ENCODE measurements around the gene SRP54.
"Not testable (repeated sequence)": the region's sequence is repeated elsewhere in the genome, so short reads cannot be mapped to it uniquely, and the experiment has no call there.

Gene SRP54

DNA sequence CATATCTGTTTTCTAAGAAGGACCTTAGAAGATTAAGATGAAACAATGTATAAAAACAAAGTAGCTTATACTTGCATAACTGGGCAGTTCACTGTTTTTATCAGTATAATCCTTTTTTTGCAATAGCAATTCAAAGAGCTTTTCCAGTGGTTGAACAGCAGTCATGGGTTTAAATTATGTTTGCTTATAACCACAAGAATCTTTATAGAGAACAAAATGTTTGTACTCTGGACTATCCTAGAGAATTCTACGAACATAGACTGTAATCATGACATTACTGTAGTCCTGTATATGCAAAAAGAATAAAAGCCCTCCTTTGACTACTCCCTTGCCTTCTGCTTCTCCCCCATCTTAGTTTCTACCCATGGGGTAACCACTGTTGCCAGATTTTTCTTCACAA lies 69.0 kb downstream of the SRP54 start:
- H3K4me3 ChIP-seq (ENCODE audit: low read depth, low read length) = no peak overlapping the region
- TF ChIP-seq, protein P1, sequence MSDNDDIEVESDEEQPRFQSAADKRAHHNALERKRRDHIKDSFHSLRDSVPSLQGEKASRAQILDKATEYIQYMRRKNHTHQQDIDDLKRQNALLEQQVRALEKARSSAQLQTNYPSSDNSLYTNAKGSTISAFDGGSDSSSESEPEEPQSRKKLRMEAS (IDR thresholded peaks at IDR 0.05; ENCODE audit: low read depth, low read length) = no peak
- TF ChIP-seq MYC (IDR thresholded peaks at IDR 0.05; ENCODE audit: low read depth, low read length) = no peak
- no peak for DNase-seq (ENCODE audit: low read depth)

DNA sequence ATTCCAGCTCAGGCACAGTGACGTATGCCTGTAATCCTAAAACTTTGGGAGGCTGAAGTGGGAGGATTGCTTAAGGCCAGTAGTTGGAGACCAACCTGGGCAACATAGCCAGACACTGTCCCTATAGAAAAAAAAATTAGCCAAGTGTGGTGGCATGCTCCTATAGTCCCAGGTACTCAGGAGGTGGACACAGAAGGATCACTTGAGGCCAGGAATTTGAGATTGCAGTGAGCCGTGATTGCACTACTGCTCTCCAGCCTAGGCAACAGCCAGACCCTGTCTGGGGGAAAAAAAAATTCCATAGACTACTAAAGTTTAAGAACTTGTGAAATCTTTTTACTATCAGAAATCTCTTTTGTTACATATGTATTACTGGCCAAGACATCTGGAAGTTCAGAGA lies 69.8 kb downstream of the SRP54 start:
- H3K4me3 ChIP-seq (ENCODE audit: low read depth, low read length) = no peak overlapping the region
- TF ChIP-seq, protein P2, sequence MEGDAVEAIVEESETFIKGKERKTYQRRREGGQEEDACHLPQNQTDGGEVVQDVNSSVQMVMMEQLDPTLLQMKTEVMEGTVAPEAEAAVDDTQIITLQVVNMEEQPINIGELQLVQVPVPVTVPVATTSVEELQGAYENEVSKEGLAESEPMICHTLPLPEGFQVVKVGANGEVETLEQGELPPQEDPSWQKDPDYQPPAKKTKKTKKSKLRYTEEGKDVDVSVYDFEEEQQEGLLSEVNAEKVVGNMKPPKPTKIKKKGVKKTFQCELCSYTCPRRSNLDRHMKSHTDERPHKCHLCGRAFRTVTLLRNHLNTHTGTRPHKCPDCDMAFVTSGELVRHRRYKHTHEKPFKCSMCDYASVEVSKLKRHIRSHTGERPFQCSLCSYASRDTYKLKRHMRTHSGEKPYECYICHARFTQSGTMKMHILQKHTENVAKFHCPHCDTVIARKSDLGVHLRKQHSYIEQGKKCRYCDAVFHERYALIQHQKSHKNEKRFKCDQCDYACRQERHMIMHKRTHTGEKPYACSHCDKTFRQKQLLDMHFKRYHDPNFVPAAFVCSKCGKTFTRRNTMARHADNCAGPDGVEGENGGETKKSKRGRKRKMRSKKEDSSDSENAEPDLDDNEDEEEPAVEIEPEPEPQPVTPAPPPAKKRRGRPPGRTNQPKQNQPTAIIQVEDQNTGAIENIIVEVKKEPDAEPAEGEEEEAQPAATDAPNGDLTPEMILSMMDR (IDR thresholded peaks at IDR 0.05; ENCODE audit: low read depth, low read length) = no peak
- no peak for TF ChIP-seq POLR2A (IDR thresholded peaks at IDR 0.05; ENCODE audit: extremely low read depth, insufficient read length)
- TF ChIP-seq, protein P1 (IDR thresholded peaks at IDR 0.05; ENCODE audit: low read depth, low read length) = no peak
- no peak for DNase-seq (ENCODE audit: low read depth)

DNA sequence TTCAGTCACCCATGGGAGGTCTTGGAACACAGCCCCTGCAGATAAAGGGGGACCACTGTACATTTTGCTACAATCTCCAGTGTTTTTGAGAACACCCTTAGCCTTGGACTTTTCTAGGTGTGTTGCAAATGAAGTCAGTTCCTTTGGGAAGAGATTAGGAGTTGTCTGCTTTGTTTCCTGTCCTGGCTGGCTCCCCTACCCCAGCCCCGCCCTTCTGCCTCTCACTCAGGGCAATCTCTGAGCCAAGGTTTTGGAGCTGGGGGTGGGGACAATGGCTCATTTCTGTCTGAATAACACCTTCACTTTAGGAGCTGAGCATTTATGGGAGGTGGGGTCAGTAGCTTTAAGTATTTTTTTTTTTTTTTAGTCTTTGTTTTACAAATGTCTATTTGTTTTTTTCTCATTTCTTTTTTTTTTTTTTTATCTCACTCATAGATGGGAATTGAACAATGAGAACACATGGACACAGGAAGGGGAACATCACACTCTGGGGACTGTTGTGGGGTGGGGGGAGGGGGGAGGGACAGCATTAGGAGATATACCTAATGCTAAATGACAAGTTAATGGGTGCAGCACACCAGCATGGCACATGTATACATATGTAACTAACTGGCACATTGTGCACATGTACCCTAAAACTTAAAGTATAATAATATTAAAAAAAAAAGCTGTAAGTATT lies 78.5 kb downstream of the SRP54 start:
- not testable (repeated sequence) for DNase-seq (ENCODE audit: low read depth); H3K4me3 ChIP-seq (ENCODE audit: low read depth, low read length)

DNA sequence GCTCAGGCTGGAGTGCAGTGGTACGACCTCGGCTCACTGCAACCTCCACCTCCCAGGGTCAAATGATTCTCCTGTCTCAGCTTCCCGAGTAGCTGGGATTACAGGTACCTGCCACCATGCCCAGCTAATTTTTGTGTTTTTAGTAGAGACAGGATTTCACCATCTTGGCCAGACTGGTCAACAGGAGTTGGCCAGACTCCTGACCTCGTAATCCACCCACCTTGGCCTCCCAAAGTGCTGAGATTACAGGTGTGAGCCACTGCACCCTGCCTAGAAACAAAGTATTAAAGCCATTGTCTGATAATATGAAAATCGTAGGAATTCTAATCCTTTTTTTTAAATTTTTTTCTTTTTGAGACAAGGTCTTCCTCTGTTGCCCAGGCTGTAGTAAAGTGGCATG lies 82.9 kb downstream of the SRP54 start:
- DNase-seq (ENCODE audit: low read depth) = not testable (repeated sequence)

DNA sequence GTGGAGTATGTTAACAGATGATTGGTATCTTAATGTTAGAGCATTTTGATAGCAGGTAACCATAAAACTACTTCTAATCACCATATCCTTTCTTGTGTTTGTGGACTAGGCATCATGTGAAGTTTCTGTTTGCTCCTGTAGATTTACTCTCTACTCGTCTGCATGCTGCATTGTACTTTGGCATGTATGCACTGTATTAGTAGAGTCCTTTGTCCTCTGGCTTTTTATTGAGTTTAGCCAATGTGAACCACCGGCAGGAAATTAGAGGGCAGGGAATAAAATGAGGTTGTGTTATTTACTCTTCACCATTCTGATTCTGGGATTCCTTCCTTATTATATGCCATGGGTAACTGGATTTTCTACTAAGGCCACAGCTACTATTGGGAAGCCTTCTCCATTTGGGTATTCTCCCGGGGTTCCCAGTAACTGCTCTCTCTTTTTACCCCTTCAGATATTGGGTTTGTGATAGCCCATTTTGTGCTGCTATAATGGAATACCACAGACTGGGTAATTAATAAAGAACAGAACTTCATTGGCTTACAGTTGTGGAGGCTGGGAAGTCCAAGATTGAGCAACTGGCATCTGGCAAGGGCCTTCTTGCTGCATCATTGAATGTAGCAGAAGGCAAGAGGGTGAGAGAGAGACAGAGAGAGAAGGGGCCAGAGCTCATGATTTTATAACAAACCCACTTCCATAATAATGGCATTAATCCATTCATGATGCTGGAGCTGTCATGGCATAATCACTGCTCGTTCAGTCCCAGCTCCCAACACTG lies 85.6 kb downstream of the SRP54 start:
- TF ChIP-seq, protein P2 (IDR thresholded peaks at IDR 0.05; ENCODE audit: low read depth, low read length) = no peak
- TF ChIP-seq, protein P1 (IDR thresholded peaks at IDR 0.05; ENCODE audit: low read depth, low read length) = no peak
- TF ChIP-seq MYC (IDR thresholded peaks at IDR 0.05; ENCODE audit: low read depth, low read length) (no peak), POLR2A (IDR thresholded peaks at IDR 0.05; ENCODE audit: extremely low read depth, insufficient read length) (no peak)
- no peak overlapping the region for H3K4me3 ChIP-seq (ENCODE audit: low read depth, low read length)
- peak; percentile 9 for DNase-seq (ENCODE audit: low read depth)

More for the DNA sequence above, 82.9 kb downstream of the SRP54 start:
- not testable (repeated sequence) for H3K4me3 ChIP-seq (ENCODE audit: low read depth, low read length)

DNA sequence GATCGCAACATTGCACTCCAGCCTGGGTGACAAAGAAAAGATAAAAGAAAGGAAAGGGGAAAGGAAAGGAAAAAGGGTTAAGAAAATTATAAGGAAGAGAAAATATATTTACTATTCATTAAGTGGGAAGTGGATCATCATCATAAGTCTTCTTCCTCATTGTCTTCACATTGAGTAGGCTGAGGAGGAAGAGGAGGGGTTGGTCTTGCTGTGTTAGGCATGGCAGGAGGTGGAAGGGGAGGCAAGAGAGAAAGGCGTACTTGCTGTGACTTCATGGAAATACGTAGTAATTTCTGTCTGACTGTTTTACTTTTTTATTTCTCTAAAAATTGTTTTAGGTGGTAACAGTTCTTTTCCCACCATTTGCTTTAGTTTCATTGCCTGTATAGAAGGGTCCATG lies 89.4 kb downstream of the SRP54 start:
- DNase-seq (ENCODE audit: low read depth) = no peak
- TF ChIP-seq, protein P1 (IDR thresholded peaks at IDR 0.05; ENCODE audit: low read depth, low read length) = no peak
- no peak for TF ChIP-seq MYC (IDR thresholded peaks at IDR 0.05; ENCODE audit: low read depth, low read length)
- TF ChIP-seq, protein P2 (IDR thresholded peaks at IDR 0.05; ENCODE audit: low read depth, low read length) = no peak
- no peak for TF ChIP-seq POLR2A (IDR thresholded peaks at IDR 0.05; ENCODE audit: extremely low read depth, insufficient read length)
- no peak overlapping the region for H3K4me3 ChIP-seq (ENCODE audit: low read depth, low read length)

DNA sequence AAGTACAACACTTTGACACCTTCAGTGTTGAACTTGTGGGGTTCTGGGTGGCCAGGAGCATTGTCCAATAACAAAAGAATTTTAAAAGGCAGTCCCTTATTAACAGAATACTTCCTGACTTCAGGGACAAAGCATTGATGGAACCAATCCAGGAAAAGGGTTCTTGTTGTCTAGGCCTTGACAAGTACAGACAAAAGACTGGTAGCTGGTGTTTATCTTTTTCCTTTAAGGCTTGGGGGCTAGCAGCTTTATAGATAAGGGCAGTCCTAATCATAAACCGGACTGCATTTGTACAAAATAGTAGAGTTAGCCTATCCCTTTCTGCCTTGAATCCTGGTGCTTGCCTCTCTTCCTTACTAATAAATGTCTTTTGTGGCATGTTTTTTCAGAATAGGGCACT lies 90.7 kb downstream of the SRP54 start:
- no peak overlapping the region for H3K4me3 ChIP-seq (ENCODE audit: low read depth, low read length)
- TF ChIP-seq MYC (IDR thresholded peaks at IDR 0.05; ENCODE audit: low read depth, low read length) = no peak
- TF ChIP-seq, protein P2 (IDR thresholded peaks at IDR 0.05; ENCODE audit: low read depth, low read length) = no peak
- DNase-seq (ENCODE audit: low read depth) = no peak
